Panc1 (cell line): Measurements from ENCODE around the gene CIP2A.

Experiments used
- CTCF ChIP-seq: fragments of 450-650 bp; IDR thresholded peaks from 2 replicates; pipeline ENCODE4 v1.5.1; 2017; ENCODE audit warnings: mild to moderate bottlenecking
- POLR2AphosphoS5 ChIP-seq: IDR thresholded peaks from 2 replicates; pipeline ENCODE4 v1.6.1; 2012; ENCODE audit warnings: mild to moderate bottlenecking, low read depth, low read length, moderate library complexity
- SIN3A ChIP-seq: IDR thresholded peaks from 2 replicates; pipeline ENCODE4 v1.6.1; 2012; ENCODE audit warnings: low read depth, mild to moderate bottlenecking, low read length, moderate library complexity, borderline replicate concordance; ENCODE audit not compliant: insufficient read depth
- TCF7L2 ChIP-seq: IDR thresholded peaks from 2 replicates; pipeline ENCODE4 v1.6.1; 2011; ENCODE audit warnings: mild to moderate bottlenecking, low read depth, low read length, inconsistent platforms

- TF ChIP-seq CTCF (no peak), SIN3A (no peak), POLR2AphosphoS5 (no peak), TCF7L2 (no peak)
Measured at GRCh38 chr3:108527817-108528216, 61.4 kb downstream of the CIP2A start.
